ENCODE results near the gene NBAS.

Gene NBAS

GRCh38 chr2:15306706-15307105 is 254.4 kb downstream of the NBAS start:
- no peak for DNase-seq (ENCODE audit: low read depth)

- DNase-seq (ENCODE audit: low read depth) = no peak
These were observed 257.3 kb downstream of the NBAS start for GRCh38 chr2:15303874-15304273.

- DNase-seq (ENCODE audit: low read depth) = peak; percentile 24
These were observed 259.0 kb downstream of the NBAS start for GRCh38 chr2:15302154-15302553.

- DNase-seq (ENCODE audit: low read depth) = no peak
These were observed 260.2 kb downstream of the NBAS start for GRCh38 chr2:15300624-15301573.

GRCh38 chr2:15299904-15300520 is 261.1 kb downstream of the NBAS start:
- no peak for DNase-seq (ENCODE audit: low read depth)

- no peak for DNase-seq (ENCODE audit: low read depth)
These were observed 262.4 kb downstream of the NBAS start for GRCh38 chr2:15298770-15299169.

- no peak for DNase-seq (ENCODE audit: low read depth)
These were observed 267.7 kb downstream of the NBAS start for GRCh38 chr2:15293262-15293937.

GRCh38 chr2:15287447-15288184 is 273.5 kb downstream of the NBAS start:
- DNase-seq (ENCODE audit: low read depth) = no peak

GRCh38 chr2:15284614-15285013 is 276.5 kb downstream of the NBAS start:
- DNase-seq (ENCODE audit: low read depth) = no peak

GRCh38 chr2:15281681-15282080 is 279.5 kb downstream of the NBAS start:
- DNase-seq (ENCODE audit: low read depth) = no peak

GRCh38 chr2:15279201-15279876 is 281.8 kb downstream of the NBAS start:
- DNase-seq (ENCODE audit: low read depth) = no peak

GRCh38 chr2:15278296-15278695 is 282.8 kb downstream of the NBAS start:
- DNase-seq (ENCODE audit: low read depth) = no peak

GRCh38 chr2:15275346-15275745 is 285.8 kb downstream of the NBAS start:
- no peak for DNase-seq (ENCODE audit: low read depth)

GRCh38 chr2:15273452-15273851 is 287.7 kb downstream of the NBAS start:
- DNase-seq (ENCODE audit: low read depth) = no peak

GRCh38 chr2:15272942-15273341 is 288.2 kb downstream of the NBAS start:
- DNase-seq (ENCODE audit: low read depth) = no peak

GRCh38 chr2:15271941-15272542 is 289.1 kb downstream of the NBAS start:
- no peak for DNase-seq (ENCODE audit: low read depth)

- DNase-seq (ENCODE audit: low read depth) = no peak
These were observed 289.9 kb downstream of the NBAS start for GRCh38 chr2:15271276-15271675.

- no peak for DNase-seq (ENCODE audit: low read depth)
These were observed 292.1 kb downstream of the NBAS start for GRCh38 chr2:15269043-15269442.

GRCh38 chr2:15265889-15266288 is 295.2 kb downstream of the NBAS start:
- no peak for DNase-seq (ENCODE audit: low read depth)

- no peak for DNase-seq (ENCODE audit: low read depth)
These were observed 297.0 kb downstream of the NBAS start for GRCh38 chr2:15263976-15264685.
